GM12801 (cell line): ENCODE data around the gene NKG7.

ENCODE experiments used
- TF ChIP-seq, protein P1 (sequence below): IDR thresholded peaks from one replicate; pipeline ENCODE4 v1.5.1; 2011; ENCODE audit warnings: control low read depth; ENCODE audit not compliant: insufficient read length; ENCODE audit errors: extremely low read depth

NKG7 gene

DNA sequence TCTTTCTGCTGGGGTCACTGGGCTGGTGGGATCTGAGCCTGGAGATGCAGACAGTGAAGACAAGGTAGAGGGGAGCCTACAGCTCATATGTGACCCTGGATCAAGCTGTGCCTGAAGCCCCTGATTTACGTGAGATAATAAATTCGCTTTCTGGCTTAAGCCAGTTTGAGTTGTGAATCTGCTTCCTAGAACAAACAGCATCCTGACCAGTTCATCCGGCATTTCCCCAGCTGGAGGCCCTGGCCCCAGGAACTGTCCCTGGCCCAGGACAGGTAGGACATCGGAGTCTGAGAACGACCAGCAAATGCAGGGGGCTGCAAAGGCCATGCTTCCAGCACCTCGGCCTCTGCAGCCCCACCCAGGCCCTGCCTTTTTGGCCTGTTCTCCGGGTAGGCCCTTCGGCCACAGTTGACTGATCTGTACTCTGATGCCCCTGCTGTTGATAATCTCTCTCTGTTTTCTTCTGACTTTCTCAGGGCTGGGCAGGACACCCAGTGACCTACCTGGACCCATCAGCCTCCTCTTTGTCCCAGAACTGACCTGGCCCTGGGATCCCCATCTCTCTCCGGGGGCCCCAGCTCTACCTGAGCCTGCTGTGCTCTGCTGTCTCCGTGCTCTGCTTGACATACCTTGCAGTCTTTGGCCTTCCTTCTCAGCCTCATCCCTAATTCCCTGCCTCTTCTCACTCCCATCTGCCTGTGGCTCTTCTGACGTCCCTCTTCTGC is 21.0 kb downstream of the NKG7 start:
- TF ChIP-seq, protein P1, sequence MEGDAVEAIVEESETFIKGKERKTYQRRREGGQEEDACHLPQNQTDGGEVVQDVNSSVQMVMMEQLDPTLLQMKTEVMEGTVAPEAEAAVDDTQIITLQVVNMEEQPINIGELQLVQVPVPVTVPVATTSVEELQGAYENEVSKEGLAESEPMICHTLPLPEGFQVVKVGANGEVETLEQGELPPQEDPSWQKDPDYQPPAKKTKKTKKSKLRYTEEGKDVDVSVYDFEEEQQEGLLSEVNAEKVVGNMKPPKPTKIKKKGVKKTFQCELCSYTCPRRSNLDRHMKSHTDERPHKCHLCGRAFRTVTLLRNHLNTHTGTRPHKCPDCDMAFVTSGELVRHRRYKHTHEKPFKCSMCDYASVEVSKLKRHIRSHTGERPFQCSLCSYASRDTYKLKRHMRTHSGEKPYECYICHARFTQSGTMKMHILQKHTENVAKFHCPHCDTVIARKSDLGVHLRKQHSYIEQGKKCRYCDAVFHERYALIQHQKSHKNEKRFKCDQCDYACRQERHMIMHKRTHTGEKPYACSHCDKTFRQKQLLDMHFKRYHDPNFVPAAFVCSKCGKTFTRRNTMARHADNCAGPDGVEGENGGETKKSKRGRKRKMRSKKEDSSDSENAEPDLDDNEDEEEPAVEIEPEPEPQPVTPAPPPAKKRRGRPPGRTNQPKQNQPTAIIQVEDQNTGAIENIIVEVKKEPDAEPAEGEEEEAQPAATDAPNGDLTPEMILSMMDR, result no peak

GRCh38 chr19:51347209-51347928 is 25.1 kb downstream of the NKG7 start:
- TF ChIP-seq, protein P1, result no peak

DNA sequence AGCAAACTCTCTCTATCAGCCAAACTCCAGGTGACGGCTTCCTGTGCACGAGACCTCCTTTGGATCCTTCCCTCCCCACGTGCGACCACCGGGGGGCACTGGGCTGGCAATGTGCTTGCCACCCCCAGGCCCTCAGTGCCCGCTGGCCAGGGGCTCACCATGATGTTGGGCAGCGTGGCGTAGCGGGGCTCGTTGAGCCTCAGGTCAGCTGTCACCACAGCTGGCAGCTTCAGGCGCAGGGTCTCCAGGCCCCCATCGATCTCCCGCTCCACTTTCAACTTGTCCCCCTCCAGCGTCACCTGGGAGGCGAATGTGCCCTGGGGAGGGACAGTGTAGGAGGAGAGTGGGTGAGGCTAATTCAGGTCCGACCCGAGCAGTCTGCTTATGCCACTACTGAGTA is 25.7 kb downstream of the NKG7 start:
- TF ChIP-seq, protein P1, result no peak

DNA sequence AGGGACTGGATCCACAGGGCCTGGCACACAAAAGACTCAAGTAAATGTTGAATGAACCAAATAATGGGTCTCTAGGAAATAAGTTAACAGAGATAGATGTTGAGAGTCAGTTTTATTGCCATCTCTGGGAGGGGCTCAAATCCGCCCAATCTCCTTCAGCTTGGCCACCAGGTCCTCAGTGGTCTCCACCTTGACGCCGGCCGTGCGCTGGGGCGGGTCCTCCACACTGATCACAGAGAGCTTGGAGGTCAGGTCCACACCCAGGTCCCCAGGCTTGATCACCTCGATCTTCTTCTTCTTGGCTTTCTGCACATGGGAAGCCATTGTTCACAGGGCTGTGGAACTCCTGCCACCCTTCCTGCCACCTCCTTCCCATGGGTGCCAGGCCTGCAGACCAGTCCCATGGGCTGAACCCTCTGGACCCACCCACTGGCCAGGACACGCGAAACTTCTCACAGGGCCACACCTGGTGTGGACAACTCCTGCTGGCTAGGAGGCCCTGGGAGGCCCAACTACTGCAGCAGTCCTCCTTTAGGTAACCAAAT is 27.3 kb downstream of the NKG7 start:
- TF ChIP-seq, protein P1, result no peak

DNA sequence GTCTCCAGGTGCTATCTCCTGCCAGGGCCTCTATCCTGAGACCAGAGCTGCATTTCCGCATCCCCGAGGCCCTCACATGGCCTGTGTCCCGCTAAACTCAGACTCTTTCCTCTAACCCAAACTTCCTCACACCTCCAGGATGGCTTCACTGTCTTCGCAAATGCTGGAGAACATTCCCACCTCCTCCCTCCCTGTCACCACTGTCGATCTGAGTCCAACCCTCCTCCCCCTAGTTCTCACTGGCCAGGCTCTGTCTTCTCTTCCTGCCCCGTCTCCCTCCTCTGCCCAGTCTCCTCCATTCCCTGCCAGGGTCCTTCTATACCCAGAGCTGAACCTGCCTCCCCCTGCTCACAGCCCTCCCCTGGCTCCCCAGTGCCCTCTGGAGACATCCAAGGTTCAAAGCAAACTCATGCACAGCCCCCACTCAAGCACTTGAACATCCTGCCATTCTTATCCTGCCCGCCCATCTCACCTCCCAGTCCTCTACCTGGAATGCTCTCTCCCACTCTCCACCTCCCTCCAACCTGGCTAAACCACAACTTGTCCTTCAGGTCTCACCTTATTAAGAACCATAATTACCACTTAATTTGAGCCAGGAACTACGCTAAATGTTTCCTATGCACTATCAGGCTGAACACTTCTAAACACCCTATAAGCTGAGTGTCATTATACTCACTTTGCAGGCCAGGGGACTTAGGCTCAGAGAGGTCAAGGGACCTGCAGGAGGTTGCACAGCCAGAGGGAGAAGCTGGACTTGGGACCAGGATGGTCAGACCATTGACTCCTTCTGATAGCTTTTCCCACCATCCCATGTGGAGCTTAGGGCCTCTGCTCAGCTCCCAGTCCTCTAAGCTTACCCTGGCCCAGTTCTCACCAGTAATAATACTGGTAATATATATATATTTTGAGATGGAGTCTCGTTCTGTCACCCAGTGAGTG is 29.6 kb downstream of the NKG7 start:
- TF ChIP-seq, protein P1, result no peak

- TF ChIP-seq, protein P1, result no peak
Observed at GRCh38 chr19:51341976-51342580, 30.4 kb downstream of the NKG7 start, which contains the start of gene VSIG10L. TSS of gene VSIG10L (minus strand) at chr19:51342139. CDS start at chr19:51342124, 15 bp downstream.
